Caco-2 (cell line): ENCODE data around the gene TRIM9. TPM values are rescaled to one million over a fixed set of nuclear protein-coding genes. Genes with fewer than 3 reads are reported as not detected.

Experiments
- BruUV-seq: library from RNA; stranded (reverse); fragments of 400-500 nt; replicated peaks from 2 replicates; lab custom pipeline; 2021; lab: Mats Ljungman, UMichigan
- CTCF ChIA-PET: fragments of 300-600 bp; sonication (Branson Sonifier 250); formaldehyde crosslinking; loops from one replicate; lab custom pipeline; 2022; ENCODE audit warnings: antibody characterized with exemption; lab: Charles Lee
- POLR2A ChIA-PET: fragments of 300-600 bp; sonication (Branson Sonifier 250); formaldehyde crosslinking; loops from one replicate; lab custom pipeline; 2022; ENCODE audit warnings: antibody characterized with exemption; lab: Charles Lee
- DNase-seq, 2 experiments: peaks; one replicate each; pipeline versions ENCODE4 v3.0.0 to v3.0.0-alpha.2; 2020 to 2022
- H3K27me3 ChIP-seq: replicated peaks from 2 replicates; pipeline ENCODE4 v1.6.0; 2011; ENCODE audit warnings: low read length; ENCODE audit not compliant: control insufficient read depth, insufficient read depth
- H3K36me3 ChIP-seq: 2 replicates; pipeline ENCODE4 v1.5.1; 2011; ENCODE audit warnings: low read length; ENCODE audit not compliant: control insufficient read depth, insufficient read depth
- H3K4me1 ChIP-seq: fragments of 250-450 bp; sonication (Bioruptor Pico); 2 replicates; pipeline ENCODE4 v1.5.1; 2020; ENCODE audit warnings: mild to moderate bottlenecking
- H3K4me3 ChIP-seq: 2 replicates; pipeline ENCODE4 v1.5.1; 2011; ENCODE audit warnings: low read depth, mild to moderate bottlenecking, control low read depth, low read length
- H3K9me3 ChIP-seq: fragments of 250-450 bp; sonication (Bioruptor Pico); 2 replicates; pipeline ENCODE4 v1.5.1; 2020; ENCODE audit warnings: mild to moderate bottlenecking, moderate library complexity
- H3K27ac Mint-ChIP-seq: one replicate; pipeline ENCODE4 v1.8.0; 2022; ENCODE audit warnings: mixed read lengths; ENCODE audit not compliant: unreplicated experiment
- H3K27me3 Mint-ChIP-seq: one replicate; pipeline ENCODE4 v1.8.0; 2022; ENCODE audit warnings: mixed read lengths; ENCODE audit not compliant: insufficient read depth, unreplicated experiment
- H3K36me3 Mint-ChIP-seq: one replicate; pipeline ENCODE4 v1.8.0; 2022; ENCODE audit warnings: mild to moderate bottlenecking, mixed read lengths; ENCODE audit not compliant: insufficient read depth, unreplicated experiment
- H3K4me1 Mint-ChIP-seq: one replicate; pipeline ENCODE4 v1.8.0; 2022; ENCODE audit warnings: low read depth, mixed read lengths; ENCODE audit not compliant: unreplicated experiment
- H3K4me3 Mint-ChIP-seq: one replicate; pipeline ENCODE4 v1.8.0; 2022; ENCODE audit warnings: mild to moderate bottlenecking, moderate library complexity, mixed read lengths; ENCODE audit not compliant: unreplicated experiment
- H3K9me3 Mint-ChIP-seq: one replicate; pipeline ENCODE4 v1.8.0; 2022; ENCODE audit warnings: mixed read lengths; ENCODE audit not compliant: unreplicated experiment
- intact Hi-C: fragments of 100-400 bp; cut with micrococcal nuclease; formaldehyde crosslinking; loops from one replicate; pipeline ENCODE4 v1.10.0; 2022; ENCODE audit not compliant: unreplicated experiment
- total RNA-seq: library from RNA; stranded (reverse); gene quantifications from 2 replicates; pipeline ENCODE4 v1.2.3, GENCODE V29; 2022
- TF ChIP-seq, protein P1 (sequence below), 2 experiments: fragments of 200-600 bp in 1 of 2; IDR thresholded peaks; 1 replicate in 1 of 2; 2 replicates in 1 of 2; pipeline versions ENCODE4 v1.5.1 to v1.8.0; 2011 to 2022; ENCODE audit warnings: antibody characterized with exemption in 1 of 2, control low read depth in 1 of 2, inconsistent platforms in 1 of 2, low read depth in 1 of 2, low read length in 1 of 2, mild to moderate bottlenecking in 1 of 2, moderate library complexity in 1 of 2; ENCODE audit not compliant: insufficient read depth in 1 of 2, severe bottlenecking in 1 of 2, unreplicated experiment in 1 of 2

TRIM9 gene
- total RNA-seq, 1 experiment from 2014 or later = 2.7 TPM

DNA sequence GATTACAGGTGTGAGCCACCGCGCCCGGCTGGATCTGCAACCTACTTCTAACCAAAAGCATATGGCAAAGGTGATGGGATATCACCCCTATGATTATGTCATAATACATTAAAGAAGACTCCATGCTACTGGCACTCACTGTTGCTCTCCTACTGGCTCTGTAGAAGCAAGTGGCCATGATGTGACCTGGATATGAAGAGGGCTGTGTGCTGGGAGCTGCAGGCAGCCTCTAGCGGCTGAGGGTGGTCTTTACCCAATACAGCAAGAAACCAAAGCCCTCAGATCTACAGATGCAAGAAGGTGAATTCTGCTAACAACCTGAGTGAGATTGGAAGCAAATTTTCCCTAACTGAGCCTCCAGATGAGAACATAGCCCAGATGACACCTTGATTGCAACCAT, 34.2 kb upstream of the TRIM9 start:
- no peak overlapping the region for H3K4me3 Mint-ChIP-seq
- Histone ChIP-seq H3K4me1 (peaks cover 12% of the 10 kb centered on the region), H3K4me3 (no peak overlapping the region), H3K27me3 (no peaks in the 10 kb centered on the region), H3K9me3 (0 out of 2 replicates have a peak, but pooled peaks cover 3% of the 10 kb centered on the region), H3K36me3 (no peaks in the 10 kb centered on the region)
- BruUV-seq = no TSS peak
- ChIA-PET POLR2A (no interaction called here), CTCF (interaction anchor here (0.7 kb wide), 1 partner anchor 64 kb away, joined by 3 read pairs; no protein-coding TSS in a partner anchor)
- H3K9me3 Mint-ChIP-seq = peaks cover 12% of the 10 kb centered on the region
- H3K4me1 Mint-ChIP-seq = peaks cover 10% of the 10 kb centered on the region
- DNase-seq = peak in 1 of 2 experiments; percentile 6
- intact Hi-C loops = no loop called here
- TF ChIP-seq, protein P1, sequence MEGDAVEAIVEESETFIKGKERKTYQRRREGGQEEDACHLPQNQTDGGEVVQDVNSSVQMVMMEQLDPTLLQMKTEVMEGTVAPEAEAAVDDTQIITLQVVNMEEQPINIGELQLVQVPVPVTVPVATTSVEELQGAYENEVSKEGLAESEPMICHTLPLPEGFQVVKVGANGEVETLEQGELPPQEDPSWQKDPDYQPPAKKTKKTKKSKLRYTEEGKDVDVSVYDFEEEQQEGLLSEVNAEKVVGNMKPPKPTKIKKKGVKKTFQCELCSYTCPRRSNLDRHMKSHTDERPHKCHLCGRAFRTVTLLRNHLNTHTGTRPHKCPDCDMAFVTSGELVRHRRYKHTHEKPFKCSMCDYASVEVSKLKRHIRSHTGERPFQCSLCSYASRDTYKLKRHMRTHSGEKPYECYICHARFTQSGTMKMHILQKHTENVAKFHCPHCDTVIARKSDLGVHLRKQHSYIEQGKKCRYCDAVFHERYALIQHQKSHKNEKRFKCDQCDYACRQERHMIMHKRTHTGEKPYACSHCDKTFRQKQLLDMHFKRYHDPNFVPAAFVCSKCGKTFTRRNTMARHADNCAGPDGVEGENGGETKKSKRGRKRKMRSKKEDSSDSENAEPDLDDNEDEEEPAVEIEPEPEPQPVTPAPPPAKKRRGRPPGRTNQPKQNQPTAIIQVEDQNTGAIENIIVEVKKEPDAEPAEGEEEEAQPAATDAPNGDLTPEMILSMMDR (IDR thresholded peaks at IDR 0.05; ENCODE audit: insufficient read depth in 1 of 2, low read depth in 1 of 2, low read length in 1 of 2, severe bottlenecking in 1 of 2, unreplicated experiment in 1 of 2) = peak; percentile 25 to 61
- peaks cover 5% of the 10 kb centered on the region for H3K27me3 Mint-ChIP-seq
- no peak overlapping the region for H3K27ac Mint-ChIP-seq
- no peaks in the 10 kb centered on the region for H3K36me3 Mint-ChIP-seq

DNA sequence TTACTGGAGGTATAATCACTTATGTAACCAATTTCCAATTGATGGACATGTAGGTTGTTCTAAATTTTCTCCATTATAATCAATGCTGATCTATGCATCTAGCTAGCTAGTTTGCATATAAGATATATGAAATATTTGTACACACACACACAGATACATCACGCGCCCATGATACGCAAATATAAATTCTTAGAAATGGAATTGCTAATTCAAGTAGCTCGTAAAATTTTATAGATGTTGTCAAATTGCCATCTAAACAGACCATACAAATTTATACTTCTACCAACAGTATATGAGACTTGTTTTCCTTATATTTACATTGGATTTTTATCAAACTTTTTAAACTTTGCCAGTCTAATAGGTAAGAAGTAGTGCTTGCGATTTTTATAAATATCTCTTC, 29.1 kb upstream of the TRIM9 start:
- DNase-seq = no peak
- no peaks in the 10 kb centered on the region for H3K9me3 Mint-ChIP-seq
- ChIA-PET POLR2A (no interaction called here), CTCF (no interaction called here)
- no peak overlapping the region for H3K4me3 Mint-ChIP-seq
- no peaks in the 10 kb centered on the region for H3K4me1 Mint-ChIP-seq
- no peaks in the 10 kb centered on the region for H3K36me3 Mint-ChIP-seq
- H3K4me1 ChIP-seq = no peaks in the 10 kb centered on the region
- no peak overlapping the region for H3K4me3 ChIP-seq
- H3K27ac Mint-ChIP-seq = no peak overlapping the region
- intact Hi-C loops = no loop called here
- no peaks in the 10 kb centered on the region for H3K36me3 ChIP-seq
- H3K27me3 ChIP-seq = no peaks in the 10 kb centered on the region
- H3K9me3 ChIP-seq = 0 out of 2 replicates have a peak, but pooled peaks cover 6% of the 10 kb centered on the region
- H3K27me3 Mint-ChIP-seq = peaks cover 9% of the 10 kb centered on the region
- TF ChIP-seq, protein P1 (IDR thresholded peaks at IDR 0.05; ENCODE audit: insufficient read depth in 1 of 2, low read depth in 1 of 2, low read length in 1 of 2, severe bottlenecking in 1 of 2, unreplicated experiment in 1 of 2) = no peak
- BruUV-seq = no TSS peak

DNA sequence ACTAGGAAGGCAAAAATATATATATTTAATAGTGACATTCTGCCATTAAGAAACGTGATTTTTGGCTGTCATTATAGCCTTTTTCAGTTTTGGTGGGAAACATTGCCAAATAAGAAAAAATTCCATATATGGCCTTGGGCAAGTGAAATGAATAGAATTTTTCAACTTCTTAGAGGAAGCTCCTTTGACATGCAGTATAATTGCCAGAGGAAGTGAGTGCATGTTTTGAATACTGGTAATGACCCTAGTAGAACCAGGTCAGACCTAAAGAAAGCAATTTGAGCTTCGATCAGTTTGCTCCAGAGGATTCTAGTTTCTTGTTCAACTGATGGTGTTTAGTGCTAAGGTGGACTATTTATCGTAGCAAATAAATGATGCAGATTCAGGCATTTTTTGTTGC, 26.2 kb upstream of the TRIM9 start:
- no peak for DNase-seq
- Histone ChIP-seq H3K9me3 (0 out of 2 replicates have a peak, but pooled peaks cover 6% of the 10 kb centered on the region), H3K36me3 (no peaks in the 10 kb centered on the region), H3K4me3 (no peak overlapping the region), H3K27me3 (no peaks in the 10 kb centered on the region), H3K4me1 (no peaks in the 10 kb centered on the region)
- no TSS peak for BruUV-seq
- Mint-ChIP-seq H3K27me3 (peaks cover 7% of the 10 kb centered on the region), H3K36me3 (no peaks in the 10 kb centered on the region), H3K27ac (no peak overlapping the region), H3K4me1 (no peaks in the 10 kb centered on the region), H3K9me3 (no peaks in the 10 kb centered on the region), H3K4me3 (no peak overlapping the region)
- intact Hi-C loops = no loop called here
- TF ChIP-seq, protein P1 (IDR thresholded peaks at IDR 0.05; ENCODE audit: insufficient read depth in 1 of 2, low read depth in 1 of 2, low read length in 1 of 2, severe bottlenecking in 1 of 2, unreplicated experiment in 1 of 2) = no peak
- POLR2A ChIA-PET = no interaction called here
- CTCF ChIA-PET = no interaction called here
